LoVo (cell line): ENCODE data around the gene UBE2D2.

Source experiments
- DNase-seq: peaks from one replicate; pipeline ENCODE4 v3.0.0-alpha.2; 2016; ENCODE audit warnings: low spot score

The UBE2D2 gene

DNA sequence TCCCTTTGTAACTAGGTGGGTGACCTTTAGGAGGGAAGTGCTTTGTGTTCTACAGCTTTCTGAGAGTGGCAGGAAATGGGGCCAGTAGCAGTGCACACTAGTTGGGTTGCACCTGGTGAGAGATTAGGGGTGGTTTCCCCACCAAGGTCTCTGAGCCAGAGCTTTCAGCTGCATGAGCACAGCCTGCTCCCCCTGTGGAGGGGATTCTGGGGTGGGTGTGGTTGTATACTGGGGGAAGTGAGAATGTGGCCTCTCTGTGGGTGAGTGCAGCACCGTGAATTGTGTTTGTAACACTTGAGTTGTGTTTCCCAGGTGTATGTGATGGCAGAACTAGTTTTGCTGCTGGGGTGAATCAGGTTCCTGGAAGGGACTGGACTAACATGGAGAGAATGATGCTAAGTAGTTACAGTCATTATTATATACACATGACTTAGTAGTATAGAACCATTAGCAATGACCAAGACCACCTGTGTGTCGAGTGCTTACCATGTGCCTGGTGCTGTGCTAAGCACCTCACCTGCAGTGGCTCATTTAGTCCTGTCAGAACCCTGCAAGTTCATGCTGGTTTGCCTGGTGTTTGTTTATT is 75.2 kb downstream of the UBE2D2 start:
- DNase-seq: no peak

DNA sequence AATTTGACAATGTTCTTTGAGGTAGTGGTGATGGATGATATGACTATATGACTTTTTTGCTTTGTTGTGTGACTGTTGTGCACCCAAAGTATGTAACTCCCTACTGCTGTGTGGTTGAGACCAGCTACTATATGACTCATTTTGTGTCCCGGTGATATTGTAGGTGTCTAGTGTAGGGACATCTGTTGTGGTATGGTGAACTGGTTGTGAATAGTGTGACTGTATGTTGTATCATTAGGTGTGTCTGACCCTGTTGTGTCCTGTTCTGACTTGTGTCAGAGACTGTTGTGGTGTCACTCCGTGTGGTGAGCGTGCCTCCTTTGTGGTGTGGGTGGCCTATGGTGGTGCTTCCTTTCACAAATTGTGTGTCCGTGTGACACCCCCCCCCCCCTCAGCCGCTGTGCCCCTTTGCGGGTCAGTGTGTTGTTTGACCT is 75.9 kb downstream of the UBE2D2 start:
- no peak for DNase-seq

GRCh38 chr5:139637438-139638089 is 76.4 kb downstream of the UBE2D2 start:
- no peak for DNase-seq

DNA sequence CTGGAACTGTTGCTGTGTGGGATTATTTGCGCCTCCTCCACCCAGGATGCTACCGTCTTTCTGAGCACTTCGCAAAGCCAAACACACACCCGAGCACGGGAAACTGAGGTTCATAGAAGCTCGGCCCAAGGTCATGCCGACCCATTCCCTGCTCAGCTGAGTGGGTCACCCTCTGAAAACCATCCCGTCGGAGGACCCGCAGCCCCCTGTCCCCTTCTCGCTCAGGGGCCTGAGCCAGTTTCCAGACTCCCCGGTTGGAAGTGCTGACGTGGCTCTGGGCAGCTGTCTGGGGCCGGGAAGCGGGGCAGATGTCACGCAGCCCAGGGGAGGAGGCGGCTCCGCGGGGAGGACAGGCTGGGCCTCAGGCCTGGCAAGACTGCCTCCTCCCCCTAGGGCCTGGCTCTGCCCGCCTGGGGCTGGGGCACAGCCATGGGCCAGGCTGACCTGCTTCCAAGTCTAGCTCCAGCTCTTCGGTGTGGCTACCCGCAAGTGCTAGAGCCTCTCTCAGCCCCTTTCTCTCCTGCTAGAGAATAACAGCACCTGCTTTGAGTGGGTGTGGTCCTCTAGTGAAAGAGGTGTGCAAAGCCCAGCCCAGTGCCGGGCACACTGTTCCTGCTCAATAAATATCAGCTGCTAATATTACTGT is 77.1 kb downstream of the UBE2D2 start:
- DNase-seq: no peak

DNA sequence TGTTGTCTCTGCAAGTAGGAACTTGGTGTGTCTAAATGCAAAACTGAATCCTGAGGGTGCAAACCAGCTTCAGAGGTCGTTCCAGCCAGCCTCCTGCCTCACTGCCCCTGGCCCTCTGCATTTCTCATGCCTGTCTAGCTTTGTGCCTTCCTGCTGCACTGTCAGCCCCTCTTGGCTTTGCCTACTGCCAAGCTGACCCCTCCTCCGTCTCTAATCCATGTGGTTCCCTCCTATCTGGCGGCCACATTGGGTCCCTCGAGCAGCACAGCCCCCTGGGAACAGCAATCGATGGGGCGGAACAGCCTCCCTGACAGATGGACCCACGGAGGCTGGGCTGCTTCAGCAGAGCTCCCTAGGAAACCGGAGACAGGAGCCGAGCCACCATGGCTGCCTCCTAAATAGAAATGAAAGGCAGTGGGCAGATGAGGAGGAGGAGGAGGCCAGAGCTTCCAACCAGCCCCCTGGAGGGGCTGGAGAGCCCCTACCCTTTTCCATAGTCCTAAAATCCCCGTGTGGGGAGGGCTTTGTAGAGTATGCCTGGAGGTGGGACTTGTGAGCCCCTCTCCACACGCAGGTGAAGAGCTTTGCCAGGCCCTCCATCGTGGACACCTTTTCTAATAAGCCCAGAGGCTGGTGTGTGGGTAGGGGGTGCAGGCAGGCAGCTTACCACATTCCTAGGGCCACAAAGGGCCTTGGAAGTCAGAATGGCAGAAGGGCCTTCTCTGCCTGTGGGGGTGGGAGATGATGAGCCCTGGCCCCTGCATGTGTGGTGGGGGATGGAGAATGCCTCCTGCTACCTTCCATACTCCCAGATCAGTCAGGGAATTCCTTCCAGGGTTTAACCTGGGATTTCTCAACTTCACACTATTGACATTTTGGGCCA is 77.8 kb downstream of the UBE2D2 start:
- DNase-seq: no peak

- DNase-seq: no peak
Observed at GRCh38 chr5:139639619-139640380, 78.7 kb downstream of the UBE2D2 start.

DNA sequence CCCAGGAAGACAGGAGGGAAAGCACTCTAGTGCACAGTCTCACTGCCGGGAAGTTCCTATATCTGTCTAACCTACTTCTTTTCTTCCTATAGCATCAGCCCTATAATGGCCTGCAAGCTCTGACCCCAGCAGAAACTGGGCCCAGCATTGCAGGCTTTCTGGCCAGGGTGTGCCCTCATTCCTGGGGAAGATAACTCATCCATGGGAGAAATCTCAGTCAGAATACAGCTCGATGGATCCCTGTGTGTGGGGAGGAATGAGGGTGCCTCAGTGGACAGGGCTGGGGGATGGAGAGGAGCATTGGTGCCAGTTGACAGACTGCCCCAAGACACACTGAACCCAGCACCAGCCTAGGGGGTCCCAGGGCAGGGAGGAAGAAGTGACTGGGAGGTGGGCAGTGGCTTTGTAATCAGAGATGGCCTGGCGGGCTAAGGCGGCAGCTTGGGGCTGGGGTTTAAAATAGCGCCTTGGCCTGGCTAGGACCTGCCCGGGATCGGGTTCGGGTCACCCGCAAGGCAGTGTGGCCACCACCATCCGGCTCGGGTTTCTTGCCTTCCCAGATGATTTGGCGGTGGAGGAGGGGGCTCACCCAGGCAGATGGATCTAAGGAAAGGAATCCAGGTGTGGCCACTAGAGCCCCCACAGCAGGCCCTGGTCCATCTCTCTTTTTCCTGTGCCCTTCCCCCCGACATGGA is 79.4 kb downstream of the UBE2D2 start:
- no peak for DNase-seq

- DNase-seq: no peak
Observed at GRCh38 chr5:139641116-139642080, 80.3 kb downstream of the UBE2D2 start.

DNA sequence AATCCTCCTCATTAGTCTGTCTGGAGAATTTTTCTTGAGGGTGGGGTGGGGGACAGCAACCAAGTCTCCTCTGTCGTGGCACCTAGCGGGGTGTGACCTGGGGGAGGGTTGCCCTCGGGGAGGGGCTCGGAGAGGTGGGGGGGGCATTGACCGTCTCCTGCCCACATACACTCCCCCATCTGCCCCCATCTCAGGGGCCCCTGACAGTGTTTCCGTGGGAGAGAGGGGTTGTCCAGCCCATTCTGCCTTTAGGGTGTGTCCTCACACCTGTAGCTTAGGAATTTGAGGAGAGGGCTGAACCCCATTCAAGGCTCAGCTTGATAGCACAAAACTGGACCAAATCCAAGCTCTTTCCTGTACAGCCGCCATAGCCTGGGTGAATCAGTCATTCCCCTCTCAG is 81.1 kb downstream of the UBE2D2 start:
- no peak for DNase-seq

DNA sequence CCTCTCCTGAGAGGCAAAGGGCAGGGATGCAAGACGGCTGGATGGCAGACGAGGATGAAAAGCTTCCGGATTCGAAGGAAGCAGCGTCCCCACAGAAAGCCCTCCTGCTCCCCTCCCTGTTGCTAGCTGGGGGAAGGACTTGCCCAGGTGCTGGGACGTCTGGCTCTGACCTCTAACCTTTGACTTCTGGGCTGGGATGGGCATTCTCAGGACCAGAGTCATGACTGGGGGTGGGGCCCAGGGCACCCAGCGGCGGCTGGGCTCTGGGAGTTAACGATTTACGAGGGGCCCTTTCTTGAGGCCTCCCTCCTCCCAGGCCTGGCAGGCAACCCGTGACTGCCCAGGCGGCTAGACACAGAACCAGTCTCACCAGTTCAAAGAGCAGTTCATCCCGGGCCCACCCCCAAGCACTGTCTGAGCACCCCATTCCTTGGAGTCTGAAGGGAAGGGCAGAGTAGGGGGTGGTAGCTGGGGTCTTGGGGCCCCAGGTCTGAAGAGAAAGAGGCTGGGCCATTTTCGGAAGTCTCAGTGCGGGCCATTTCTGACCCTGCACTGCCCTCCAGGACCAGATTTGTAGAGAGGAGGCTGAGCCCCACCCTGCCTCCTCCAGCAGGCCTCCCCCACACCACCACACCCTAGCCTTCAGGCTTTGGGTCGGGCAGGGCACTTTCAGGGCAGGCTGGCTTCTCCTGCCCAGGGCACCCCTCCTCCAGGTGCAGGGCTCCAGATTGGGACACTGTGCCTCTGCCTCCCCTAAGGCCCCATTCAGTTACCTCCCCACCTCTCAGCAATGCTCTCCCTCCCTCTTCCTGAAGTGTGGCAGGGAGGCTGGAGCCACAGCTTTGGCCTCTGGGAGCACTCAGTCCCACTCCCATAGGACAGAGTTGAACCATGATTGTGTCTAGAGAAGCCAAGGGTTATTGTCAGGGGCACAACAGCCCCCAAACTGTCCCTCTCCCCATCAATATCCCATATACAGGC is 82.0 kb downstream of the UBE2D2 start:
- DNase-seq: peak; percentile 71

- DNase-seq: no peak
Observed at GRCh38 chr5:139644001-139644456, 82.9 kb downstream of the UBE2D2 start.

DNA sequence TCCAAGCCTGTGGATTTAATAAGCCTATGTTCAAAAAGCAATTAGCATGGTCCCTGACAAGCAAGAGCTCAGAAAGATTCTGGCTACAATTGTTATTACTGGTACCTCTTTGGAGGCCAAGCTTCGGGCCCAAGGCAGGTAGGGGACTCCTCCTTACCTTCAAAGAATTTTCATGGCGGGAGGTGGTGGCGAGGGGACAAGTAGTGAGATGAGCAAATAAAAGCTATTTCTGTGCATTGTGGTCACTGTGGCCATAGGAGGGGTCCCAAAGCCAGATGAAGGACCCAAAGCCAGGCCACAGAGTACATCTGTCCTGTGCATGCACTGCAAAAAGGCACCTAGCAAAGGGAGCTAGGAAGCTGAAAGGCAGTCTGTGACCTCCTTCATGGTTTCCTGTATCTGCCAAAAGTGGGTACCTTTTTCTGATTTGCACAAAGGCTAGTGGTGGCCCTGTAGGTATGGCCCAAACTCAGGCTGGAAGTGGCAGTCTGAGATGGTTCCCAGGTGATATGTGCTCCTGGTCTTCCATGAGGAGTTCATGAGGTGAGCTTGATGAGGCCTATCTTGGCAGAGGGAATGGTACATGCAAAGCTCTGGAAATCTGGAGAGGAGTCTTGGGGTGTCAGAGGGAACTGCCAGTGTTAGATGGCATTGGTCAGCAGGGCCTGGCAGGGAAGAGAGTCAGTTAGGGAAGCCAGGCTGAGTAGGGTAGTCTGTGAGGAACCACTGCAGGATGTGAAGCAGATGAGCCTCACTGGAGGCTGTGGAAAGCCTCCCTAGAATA is 83.7 kb downstream of the UBE2D2 start:
- DNase-seq: no peak

GRCh38 chr5:139645430-139645871 is 84.3 kb downstream of the UBE2D2 start:
- no peak for DNase-seq

GRCh38 chr5:139646111-139646510 is 85.0 kb downstream of the UBE2D2 start:
- no peak for DNase-seq

DNA sequence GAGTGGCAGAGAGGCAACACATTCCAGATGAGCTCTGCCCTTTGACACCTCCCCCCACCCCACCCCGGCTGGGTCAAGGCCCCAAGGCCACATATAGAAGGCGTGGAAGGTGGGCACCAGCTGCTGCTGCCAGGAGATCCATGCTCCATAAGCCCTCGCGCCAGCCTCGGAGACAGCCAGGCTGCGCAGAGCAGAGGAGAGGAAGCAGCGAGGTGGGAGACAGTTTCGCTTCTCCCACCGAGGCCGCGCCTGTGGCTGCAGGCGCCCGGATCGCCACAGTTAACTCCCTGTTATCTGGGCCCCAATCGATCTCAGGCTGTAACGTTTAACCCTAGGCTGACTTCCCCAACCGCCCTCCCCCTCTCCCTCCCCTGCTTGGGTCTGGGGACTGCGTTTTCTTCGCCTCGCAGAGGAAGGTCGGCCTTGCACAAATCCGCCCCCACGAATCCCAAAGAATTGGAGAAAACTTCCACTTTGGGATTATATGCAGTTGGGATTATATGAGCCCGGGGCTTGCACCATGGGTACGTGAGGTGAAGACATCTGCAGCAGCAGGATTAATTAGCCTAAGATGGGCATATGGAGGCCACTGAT is 85.9 kb downstream of the UBE2D2 start:
- no peak for DNase-seq

- DNase-seq: no peak
Observed at GRCh38 chr5:139647506-139648204, 86.5 kb downstream of the UBE2D2 start.
